Endothelial cell of umbilical vein (primary cell): ENCODE results near the gene HOXA9. TPM values are rescaled to one million over a fixed set of nuclear protein-coding genes. Genes with fewer than 3 reads are reported as not detected.
A peak's percentile ranks its signal among the peaks of the same experiment; 100 is the strongest.

Source experiments
- BruUV-seq: library from RNA; stranded (reverse); fragments of 400-500 nt; replicated peaks from 2 replicates; lab custom pipeline; 2021; lab: Mats Ljungman, UMichigan
- CTCF ChIA-PET: fragments of 300-600, 350-600 bp; sonication (Branson Sonifier 250); formaldehyde crosslinking; loops from one replicate; lab custom pipeline; 2021; ENCODE audit warnings: antibody characterized with exemption, inconsistent platforms; lab: Charles Lee
- POLR2A ChIA-PET: fragments of 300-600, 350-600 bp; sonication (Branson Sonifier 250); formaldehyde crosslinking; loops from one replicate; lab custom pipeline; 2021; ENCODE audit warnings: antibody characterized with exemption, inconsistent platforms; lab: Charles Lee
- DNase-seq: peaks from one replicate; pipeline ENCODE4 v3.0.0-alpha.2; 2011; ENCODE audit warnings: low read depth, low spot score
- FAIRE-seq: peaks from 2 replicates; lab custom pipeline; 2011; peaks lifted over from hg19 to GRCh38; lab: Jason Lieb, UNC
- H2AFZ ChIP-seq: 2 replicates; pipeline ENCODE4 v1.6.0; 2012; ENCODE audit warnings: low read depth, low read length, control low read depth, inconsistent platforms
- H3K27ac ChIP-seq: 2 replicates; pipeline ENCODE4 v1.5.1; 2011; ENCODE audit warnings: low read depth, mild to moderate bottlenecking, control low read depth, low read length, moderate library complexity; ENCODE audit not compliant: insufficient read depth
- H3K27me3 ChIP-seq, 2 experiments: 2 replicates each; pipeline versions ENCODE4 v1.6.0 to v1.6.1; 2011; ENCODE audit warnings: low read length in 2 of 2, mixed read lengths in 1 of 2; ENCODE audit not compliant: control insufficient read depth in 2 of 2, insufficient read depth in 2 of 2
- H3K36me3 ChIP-seq, 2 experiments: 2 replicates in 1 of 2; 3 replicates in 1 of 2; pipeline ENCODE4 v1.5.1; 2011; ENCODE audit warnings: low read length in 2 of 2, mild to moderate bottlenecking in 1 of 2, moderate library complexity in 1 of 2; ENCODE audit not compliant: control insufficient read depth in 2 of 2, insufficient read depth in 2 of 2; ENCODE audit errors: extremely low read depth in 1 of 2
- H3K4me1 ChIP-seq: 3 replicates; pipeline ENCODE4 v1.5.1; 2011; ENCODE audit warnings: mild to moderate bottlenecking, low read length; ENCODE audit not compliant: control insufficient read depth, insufficient read depth; ENCODE audit errors: extremely low read depth
- H3K4me2 ChIP-seq: 2 replicates; pipeline ENCODE4 v1.6.1; 2011; ENCODE audit warnings: low read length, control low read depth, mixed read lengths; ENCODE audit not compliant: insufficient read depth
- H3K4me3 ChIP-seq, 3 experiments: fragments of 200-600 bp in 1 of 3; sonication (generic), shearing (Covaris generic) in 1 of 3; replicated peaks in 1 of 3; 2 replicates each; pipeline ENCODE4 v1.5.1; 2011 to 2016; ENCODE audit warnings: control low read depth in 3 of 3, low read length in 3 of 3, mild to moderate bottlenecking in 2 of 3, inconsistent platforms in 1 of 3, low read depth in 1 of 3, moderate library complexity in 1 of 3; ENCODE audit not compliant: insufficient read depth in 1 of 3
- H3K79me2 ChIP-seq: 2 replicates; pipeline ENCODE4 v1.6.0; 2012; ENCODE audit warnings: low read length, inconsistent platforms; ENCODE audit not compliant: control insufficient read depth, insufficient read depth
- H3K9ac ChIP-seq: replicated peaks from 2 replicates; pipeline ENCODE3; 2011; ENCODE audit warnings: low read length, control low read depth; ENCODE audit not compliant: insufficient read depth; ENCODE audit errors: extremely low read depth
- H3K9me1 ChIP-seq: replicated peaks from 3 replicates; pipeline ENCODE4 v1.6.0; 2011; ENCODE audit warnings: mild to moderate bottlenecking, low read length; ENCODE audit not compliant: control insufficient read depth, insufficient read depth; ENCODE audit errors: extremely low read depth
- H3K9me3 ChIP-seq: replicated peaks from 2 replicates; pipeline ENCODE4 v1.5.1; 2012; ENCODE audit warnings: low read length, inconsistent platforms; ENCODE audit not compliant: control insufficient read depth, insufficient read depth
- H4K20me1 ChIP-seq: replicated peaks from 2 replicates; pipeline ENCODE3; 2011; ENCODE audit warnings: mild to moderate bottlenecking, low read length; ENCODE audit not compliant: control insufficient read depth, insufficient read depth; ENCODE audit errors: extremely low read depth
- EZH2 ChIP-seq: IDR thresholded peaks from 2 replicates; pipeline ENCODE4 v1.6.1; 2012; ENCODE audit warnings: borderline replicate concordance, low read depth, mild to moderate bottlenecking, moderate library complexity, low read length, inconsistent platforms; ENCODE audit not compliant: severe bottlenecking
- FOS ChIP-seq: IDR thresholded peaks from 2 replicates; pipeline ENCODE4 v1.6.1; 2011; ENCODE audit warnings: mild to moderate bottlenecking, low read length, moderate library complexity, borderline replicate concordance; ENCODE audit not compliant: insufficient read depth
- GATA2 ChIP-seq: IDR thresholded peaks from 2 replicates; pipeline ENCODE4 v1.7.0; 2011; ENCODE audit warnings: low read depth, mild to moderate bottlenecking, moderate library complexity, mixed read lengths, low read length; ENCODE audit not compliant: insufficient read length, insufficient read depth
- JUN ChIP-seq: IDR thresholded peaks from 2 replicates; pipeline ENCODE4 v1.6.1; 2011; ENCODE audit warnings: borderline replicate concordance, low read depth; ENCODE audit not compliant: insufficient read length, insufficient read depth
- MYC ChIP-seq: IDR thresholded peaks from one replicate; pipeline ENCODE4 v1.6.1; 2011; ENCODE audit warnings: mild to moderate bottlenecking, low read depth, low read length
- POLR2A ChIP-seq: IDR thresholded peaks from 2 replicates; pipeline ENCODE4 v1.6.1; 2012; ENCODE audit warnings: low read depth, mild to moderate bottlenecking, control low read depth, low read length
- POLR2AphosphoS5 ChIP-seq: IDR thresholded peaks from 2 replicates; pipeline ENCODE4 v1.6.1; 2012; ENCODE audit warnings: low read depth, mild to moderate bottlenecking, control low read depth, low read length, moderate library complexity; ENCODE audit not compliant: insufficient read depth
- dilution Hi-C: fragments of 300-500 bp; cut with MboI; formaldehyde crosslinking; loops from one replicate; pipeline ENCODE4 v1.15.0; 2019; ENCODE audit warnings: low sequenced_read_pairs; ENCODE audit not compliant: extremely low pct_ligation_motif_present
- intact Hi-C: fragments of 100-400 bp; cut with micrococcal nuclease; formaldehyde crosslinking; loops from one replicate; pipeline ENCODE4 v1.10.0; 2022
- polyA plus RNA-seq, 4 experiments: library from polyadenylated mRNA; depleted of rRNA in 3 of 4; stranded (reverse) in 3 of 4; unstranded in 1 of 4; fragments of >200 nt; gene quantifications; 2 replicates each; pipeline versions ENCODE4 v1.2.1 to v1.2.3, GENCODE V29; 2011 to 2012; ENCODE audit warnings: missing spikeins in 1 of 4
- total RNA-seq: library from RNA; stranded (reverse); gene quantifications from 2 replicates; pipeline ENCODE4 v1.2.3, GENCODE V29; 2021
- TF ChIP-seq, protein P1 (sequence below): IDR thresholded peaks from 2 replicates; pipeline ENCODE4 v1.6.1; 2011; ENCODE audit not compliant: insufficient read depth, insufficient read length
- TF ChIP-seq, protein P2 (sequence below), 2 donors: IDR thresholded peaks; 1 replicate in 1 of 2; 2 replicates in 1 of 2; pipeline ENCODE4 v1.5.1; 2011; ENCODE audit warnings: low read length in 2 of 2, mild to moderate bottlenecking in 2 of 2, moderate library complexity in 2 of 2, control low read depth in 1 of 2, inconsistent platforms in 1 of 2, low read depth in 1 of 2; ENCODE audit not compliant: insufficient read depth in 1 of 2; ENCODE audit errors: extremely low read depth in 1 of 2

Gene HOXA9
- total and polyA plus RNA-seq, 2 donors (not counting 3 experiments of a cell fraction or from before 2014, with no cell fraction given), result 47.2 to 61.6 TPM

GRCh38 chr7:27146491-27147198 lies 18.7 kb downstream of the HOXA9 start:
- BruUV-seq, result no TSS peak
- Histone ChIP-seq H2AFZ (no peak overlapping the region), H4K20me1 (no peaks in the 10 kb centered on the region), H3K79me2 (peaks cover 97% of the 10 kb centered on the region), H3K9me3 (no peaks in the 10 kb centered on the region), H3K4me3 (peak overlapping the region in 2 of 3 experiments; percentile 33 to 54), H3K9ac (peak overlapping the region; percentile 51), H3K4me1 (peaks cover 61% of the 10 kb centered on the region), H3K27me3 (no peaks in the 10 kb centered on the region), H3K27ac (peak overlapping the region; percentile 64), H3K9me1 (no peaks in the 10 kb centered on the region), H3K36me3 (peaks cover 0 to 16% of the 10 kb centered on the region in 2 experiments), H3K4me2 (peak overlapping the region; percentile 76)
- no peak for DNase-seq
- dilution Hi-C loops, result no loop called here
- POLR2A ChIA-PET, result interaction anchor here (1.6 kb wide), 1 partner anchor 14 kb away, joined by 4 read pairs; no protein-coding TSS in a partner anchor
- intact Hi-C loops, result no loop called here
- CTCF ChIA-PET, result interaction anchor here (0.7 to 7.0 kb wide), 7 partner anchors 11 to 776 kb away, joined by 3 to 68 read pairs (median 23); partner anchors contain the start of gene HOXA7
- TF ChIP-seq MYC, result no peak
- no peak for TF ChIP-seq POLR2AphosphoS5
- FAIRE-seq, result peak; percentile 35

DNA sequence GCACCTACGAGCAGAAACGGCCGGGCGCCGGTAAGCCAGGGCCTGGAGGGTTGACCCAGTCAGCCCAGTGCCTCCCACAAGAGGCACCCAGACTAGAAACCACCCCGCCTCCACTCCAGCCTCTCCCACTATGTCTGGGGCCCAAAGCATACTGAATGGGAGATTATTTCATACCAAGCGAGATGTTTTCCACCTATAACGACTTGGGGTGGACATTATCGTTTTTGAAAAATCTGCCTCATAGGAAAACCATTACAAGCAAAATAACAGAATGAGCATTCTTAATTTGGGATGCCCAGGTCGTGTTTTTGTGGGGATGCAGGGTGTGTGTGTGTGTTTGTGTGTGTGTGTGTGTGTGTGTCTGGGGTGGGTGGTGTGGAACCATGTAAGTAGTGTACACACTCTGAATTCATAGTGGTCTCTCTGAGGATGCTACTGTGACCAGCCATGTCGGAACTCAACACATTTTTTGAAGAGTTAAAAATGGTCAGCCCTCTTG lies 19.4 kb downstream of the HOXA9 start:
- Histone ChIP-seq H3K4me1 (peaks cover 68% of the 10 kb centered on the region), H3K9ac (peak overlapping the region; percentile 47), H3K27me3 (no peaks in the 10 kb centered on the region), H3K9me3 (no peaks in the 10 kb centered on the region), H3K4me2 (peak overlapping the region; percentile 76), H3K79me2 (peaks cover 97% of the 10 kb centered on the region), H3K36me3 (peaks cover 0 to 19% of the 10 kb centered on the region in 2 experiments), H2AFZ (no peak overlapping the region), H3K9me1 (no peaks in the 10 kb centered on the region), H3K4me3 (peak overlapping the region in 2 of 3 experiments; percentile 18 to 50), H3K27ac (peak overlapping the region; percentile 64), H4K20me1 (no peaks in the 10 kb centered on the region)
- POLR2A ChIA-PET, result interaction anchor here (0.6 to 1.6 kb wide), 2 partner anchors 15 to 238 kb away, joined by 4 read pairs; no protein-coding TSS in a partner anchor
- CTCF ChIA-PET, result interaction anchor here (0.8 to 7.0 kb wide), 12 partner anchors 9 to 777 kb away, joined by 3 to 72 read pairs (median 18); partner anchors contain the start of gene HOXA7
- TF ChIP-seq EZH2 (no peak), GATA2 (no peak), POLR2AphosphoS5 (no peak), FOS (no peak), POLR2A (no peak), JUN (no peak), MYC (no peak)
- TF ChIP-seq, protein P1, sequence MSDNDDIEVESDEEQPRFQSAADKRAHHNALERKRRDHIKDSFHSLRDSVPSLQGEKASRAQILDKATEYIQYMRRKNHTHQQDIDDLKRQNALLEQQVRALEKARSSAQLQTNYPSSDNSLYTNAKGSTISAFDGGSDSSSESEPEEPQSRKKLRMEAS, result no peak
- TF ChIP-seq, protein P2, sequence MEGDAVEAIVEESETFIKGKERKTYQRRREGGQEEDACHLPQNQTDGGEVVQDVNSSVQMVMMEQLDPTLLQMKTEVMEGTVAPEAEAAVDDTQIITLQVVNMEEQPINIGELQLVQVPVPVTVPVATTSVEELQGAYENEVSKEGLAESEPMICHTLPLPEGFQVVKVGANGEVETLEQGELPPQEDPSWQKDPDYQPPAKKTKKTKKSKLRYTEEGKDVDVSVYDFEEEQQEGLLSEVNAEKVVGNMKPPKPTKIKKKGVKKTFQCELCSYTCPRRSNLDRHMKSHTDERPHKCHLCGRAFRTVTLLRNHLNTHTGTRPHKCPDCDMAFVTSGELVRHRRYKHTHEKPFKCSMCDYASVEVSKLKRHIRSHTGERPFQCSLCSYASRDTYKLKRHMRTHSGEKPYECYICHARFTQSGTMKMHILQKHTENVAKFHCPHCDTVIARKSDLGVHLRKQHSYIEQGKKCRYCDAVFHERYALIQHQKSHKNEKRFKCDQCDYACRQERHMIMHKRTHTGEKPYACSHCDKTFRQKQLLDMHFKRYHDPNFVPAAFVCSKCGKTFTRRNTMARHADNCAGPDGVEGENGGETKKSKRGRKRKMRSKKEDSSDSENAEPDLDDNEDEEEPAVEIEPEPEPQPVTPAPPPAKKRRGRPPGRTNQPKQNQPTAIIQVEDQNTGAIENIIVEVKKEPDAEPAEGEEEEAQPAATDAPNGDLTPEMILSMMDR (IDR thresholded peaks at IDR 0.05; ENCODE audit: extremely low read depth in 1 of 2, insufficient read depth in 1 of 2, low read depth in 1 of 2, low read length in 2 of 2), result no peak
- DNase-seq (no peak), FAIRE-seq (no peak)
- dilution Hi-C loops (no loop called here), intact Hi-C loops (no loop called here)
- no TSS peak for BruUV-seq
